Limb (tissue), 2 donors: ENCODE measurements around the gene APBB2.
"Not testable (repeated sequence)": the region's sequence is repeated elsewhere in the genome, so short reads cannot be mapped to it uniquely, and the experiment has no call there.

Experiments used
- DNase-seq, 2 donors: peaks; one replicate each; pipeline ENCODE4 v3.0.0-alpha.2; 2016; ENCODE audit errors: extremely low spot score in 2 of 2

Gene APBB2

DNA sequence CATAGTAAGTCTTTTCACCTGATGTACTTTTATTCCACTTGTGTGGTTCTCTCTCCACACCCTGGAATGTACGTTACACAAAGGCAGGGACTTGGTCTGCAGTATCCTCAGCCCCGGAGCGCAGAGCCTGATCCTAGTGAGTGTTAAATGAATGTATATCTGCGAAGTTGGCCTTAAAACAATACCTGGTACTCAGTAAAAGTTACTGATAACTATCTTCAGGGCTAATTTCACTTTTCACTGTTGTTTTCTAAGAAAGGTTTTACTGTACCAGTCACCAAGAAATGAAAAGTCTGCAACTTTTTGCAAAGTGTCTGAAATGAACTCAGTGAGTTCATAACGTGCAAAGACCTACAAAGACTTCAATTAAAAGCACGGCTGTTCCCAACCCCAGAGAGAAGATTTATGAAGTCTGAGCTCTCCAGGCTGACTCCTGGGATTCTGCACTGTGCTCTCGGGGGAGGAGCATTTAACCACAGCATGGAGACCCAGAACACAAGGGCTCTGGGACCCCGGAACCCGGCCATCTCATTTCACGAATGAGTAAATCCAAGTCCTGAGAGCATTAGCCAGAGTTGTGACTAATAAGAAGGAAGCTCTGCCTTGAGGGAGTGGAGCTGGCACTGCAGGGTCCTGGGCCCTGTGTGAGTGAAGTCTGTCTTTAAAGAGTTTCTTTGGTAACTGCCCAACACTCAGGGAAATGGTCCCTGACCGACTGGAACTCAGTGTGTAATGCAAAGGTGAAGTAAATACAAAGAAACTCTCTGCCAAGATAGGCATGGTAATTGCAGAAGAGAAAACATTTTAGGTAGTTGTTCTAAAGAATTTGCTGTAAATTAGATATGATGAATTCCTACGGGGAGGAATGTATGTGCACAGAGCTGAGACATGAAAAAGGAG lies 298.8 kb downstream of the APBB2 start:
- DNase-seq = no peak

GRCh38 chr4:40912460-40913184 lies 301.7 kb downstream of the APBB2 start:
- DNase-seq = no peak

DNA sequence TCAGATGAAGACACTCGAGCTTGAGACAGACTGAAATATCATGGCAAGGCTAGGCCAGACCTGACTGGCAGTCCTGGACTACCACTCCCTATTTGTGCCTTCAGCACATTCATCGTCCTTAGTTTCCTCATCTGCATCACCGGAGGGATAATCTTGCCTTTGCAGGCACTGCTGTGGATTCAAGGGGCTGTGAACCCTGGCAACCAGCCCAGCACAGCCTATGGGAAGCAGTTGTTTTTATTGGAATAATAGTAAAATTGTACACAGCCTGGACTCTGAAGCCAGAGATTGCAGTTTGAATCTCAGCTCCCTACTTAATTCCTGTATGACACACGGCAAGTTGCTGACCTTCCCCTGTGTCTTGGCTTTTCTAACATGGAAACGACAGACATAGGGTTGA lies 303.6 kb downstream of the APBB2 start:
- no peak for DNase-seq

DNA sequence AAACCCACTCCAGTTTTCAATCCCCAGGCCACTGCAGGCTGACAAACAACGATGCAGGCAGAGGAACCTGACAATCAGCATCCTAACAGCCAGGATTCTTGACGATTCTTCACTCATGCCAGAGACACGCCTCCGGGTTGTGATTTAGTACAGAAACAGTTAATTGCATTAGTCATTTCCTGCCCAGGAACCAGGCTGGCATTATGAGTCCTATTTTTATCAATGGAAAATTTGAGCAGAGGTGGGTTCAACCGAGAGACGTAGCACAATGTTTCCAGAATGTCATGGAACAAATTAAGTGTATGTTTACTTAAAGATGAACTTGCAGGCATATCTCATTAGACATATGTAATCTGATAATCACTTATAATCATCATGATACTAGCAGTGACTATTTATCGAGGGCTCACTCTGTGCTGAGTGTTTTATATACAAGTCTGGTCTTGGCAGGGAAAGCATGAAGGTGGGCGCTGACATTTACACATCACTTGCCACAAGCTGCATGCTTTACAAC lies 304.9 kb downstream of the APBB2 start:
- no peak for DNase-seq

- peak; percentile 46 to 71 for DNase-seq
Observed at GRCh38 chr4:40908702-40909362, 305.5 kb downstream of the APBB2 start.

DNA sequence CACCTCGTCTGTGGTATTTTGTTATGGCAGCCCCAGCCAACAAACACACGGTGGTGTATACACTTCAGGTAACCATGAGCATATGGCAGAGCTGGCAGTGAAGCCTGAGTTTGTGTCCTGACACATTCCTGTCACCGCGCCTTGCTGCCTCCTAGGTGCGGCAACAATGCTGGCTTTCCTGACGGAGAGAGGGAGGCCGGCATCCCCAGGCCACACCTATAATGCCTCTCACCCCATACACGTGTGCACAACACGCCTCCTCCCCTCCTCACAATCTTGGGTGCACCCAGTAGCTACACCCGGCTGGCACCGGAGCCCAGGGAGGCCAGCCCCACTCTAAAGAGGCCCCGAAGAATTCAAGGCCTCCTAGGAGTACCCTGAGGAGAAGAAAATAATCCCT lies 306.0 kb downstream of the APBB2 start:
- no peak for DNase-seq

DNA sequence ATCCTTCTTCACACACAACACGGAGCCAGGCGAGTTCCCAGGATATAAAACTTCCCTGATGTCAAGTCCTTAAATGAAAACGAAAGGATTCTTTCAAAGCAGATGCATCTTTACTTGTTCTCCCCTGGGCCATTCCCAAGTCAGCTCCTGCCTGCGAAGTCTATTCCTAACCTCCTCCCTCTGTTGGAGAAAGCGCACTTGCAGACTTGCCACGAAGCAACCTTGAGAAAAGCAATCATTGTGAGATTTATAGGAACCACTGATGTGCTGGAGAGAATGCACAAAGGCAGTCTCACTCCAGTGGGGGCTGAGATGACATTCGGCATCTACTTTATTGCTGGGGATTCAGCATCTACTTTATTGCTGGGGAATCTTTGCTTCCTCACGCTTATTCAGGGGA lies 308.9 kb downstream of the APBB2 start:
- no peak for DNase-seq

DNA sequence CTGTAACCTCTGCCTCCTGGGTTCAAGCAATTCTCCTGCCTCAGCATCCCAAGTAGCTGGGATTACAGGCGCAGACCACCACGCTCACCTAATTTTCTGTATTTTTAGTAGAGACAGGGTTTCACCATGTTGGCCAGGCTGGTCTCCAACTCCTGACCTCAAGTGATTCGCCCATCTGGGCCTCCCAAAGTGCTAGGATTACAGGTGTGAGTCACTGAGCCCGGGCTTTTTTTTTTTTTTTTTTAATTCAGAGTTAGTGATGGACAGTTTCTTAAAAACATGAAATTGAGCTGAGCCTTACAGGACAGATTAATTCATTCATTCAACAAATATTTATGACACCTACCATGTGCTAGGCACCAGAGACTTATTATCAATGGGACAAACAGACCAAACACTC lies 313.8 kb downstream of the APBB2 start:
- not testable (repeated sequence) for DNase-seq

DNA sequence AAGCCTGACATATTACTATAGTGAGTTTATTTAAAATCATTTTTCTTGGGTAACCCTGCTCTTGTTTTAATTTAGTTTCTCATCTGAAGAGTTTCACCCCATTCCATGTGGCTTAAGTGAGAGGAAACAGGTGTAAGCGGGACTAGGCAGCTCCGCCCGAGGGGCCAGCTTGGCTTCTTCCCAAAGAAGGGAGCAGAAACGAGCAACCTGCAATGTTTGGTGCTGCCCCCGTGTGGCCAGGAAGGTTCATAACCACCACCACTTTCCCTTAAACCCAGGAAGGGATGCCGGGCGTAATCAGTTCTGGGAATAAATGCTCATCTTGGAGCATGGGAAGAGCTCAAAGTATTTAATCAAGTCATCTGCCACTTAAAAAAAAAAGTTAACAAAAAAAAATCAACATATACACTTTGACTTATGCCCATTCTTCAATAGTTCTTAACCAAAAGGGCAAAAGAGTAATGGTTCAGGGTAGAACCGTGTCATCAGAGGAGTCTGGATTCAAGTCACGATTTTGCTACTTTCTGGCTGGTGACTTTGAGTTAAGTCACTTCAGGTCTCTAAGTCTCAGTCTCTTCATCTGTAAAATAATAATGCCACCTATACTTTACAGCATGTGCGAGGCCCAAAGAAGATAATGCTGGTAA lies 316.7 kb downstream of the APBB2 start:
- peak; percentile 69 to 87 for DNase-seq

DNA sequence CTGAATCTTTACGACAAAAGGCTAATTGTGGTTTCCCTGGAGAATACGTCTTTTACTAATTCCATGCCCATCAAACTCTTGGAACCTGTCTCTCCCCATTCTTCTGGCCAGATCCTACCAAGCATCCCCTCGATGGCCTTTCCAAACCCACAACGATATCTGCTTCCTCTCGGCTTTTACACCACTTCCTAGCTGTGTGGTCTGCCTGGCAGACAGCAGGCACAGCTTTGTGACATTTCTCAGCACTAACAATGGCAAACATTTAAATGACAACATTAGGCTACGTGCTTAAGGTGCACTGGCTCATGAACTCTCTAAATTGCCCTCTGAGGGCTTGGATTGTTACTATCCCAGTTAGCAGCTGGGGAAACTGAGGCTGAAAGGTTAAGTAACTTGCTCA lies 323.6 kb downstream of the APBB2 start:
- DNase-seq = no peak

DNA sequence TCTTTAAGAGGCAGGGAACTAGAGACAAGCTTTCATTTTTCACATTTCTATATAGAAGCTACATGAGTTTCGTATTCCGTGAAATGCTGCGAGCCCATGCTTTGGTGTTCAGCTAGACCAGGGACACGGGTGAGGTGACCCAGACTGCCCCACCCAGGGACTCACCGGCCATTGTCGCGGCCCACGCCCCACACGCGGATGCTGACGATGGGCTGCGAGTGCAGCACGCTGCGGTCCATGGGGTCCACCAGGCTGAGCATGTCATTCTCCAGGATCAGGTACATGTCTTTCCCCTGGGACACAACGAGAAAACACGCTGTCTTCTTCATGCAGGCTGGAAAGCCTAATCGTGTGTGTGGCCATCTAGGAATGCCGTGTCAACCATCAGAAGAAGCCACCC lies 324.1 kb downstream of the APBB2 start:
- no peak for DNase-seq

- no peak for DNase-seq
Observed at GRCh38 chr4:40888933-40889332, 325.4 kb downstream of the APBB2 start.

GRCh38 chr4:40887764-40888131 lies 326.6 kb downstream of the APBB2 start:
- DNase-seq = no peak

GRCh38 chr4:40886931-40887763 lies 327.2 kb downstream of the APBB2 start:
- DNase-seq = no peak

GRCh38 chr4:40881851-40882250 lies 332.5 kb downstream of the APBB2 start:
- DNase-seq = no peak

GRCh38 chr4:40881096-40881495 lies 333.2 kb downstream of the APBB2 start:
- DNase-seq = no peak

DNA sequence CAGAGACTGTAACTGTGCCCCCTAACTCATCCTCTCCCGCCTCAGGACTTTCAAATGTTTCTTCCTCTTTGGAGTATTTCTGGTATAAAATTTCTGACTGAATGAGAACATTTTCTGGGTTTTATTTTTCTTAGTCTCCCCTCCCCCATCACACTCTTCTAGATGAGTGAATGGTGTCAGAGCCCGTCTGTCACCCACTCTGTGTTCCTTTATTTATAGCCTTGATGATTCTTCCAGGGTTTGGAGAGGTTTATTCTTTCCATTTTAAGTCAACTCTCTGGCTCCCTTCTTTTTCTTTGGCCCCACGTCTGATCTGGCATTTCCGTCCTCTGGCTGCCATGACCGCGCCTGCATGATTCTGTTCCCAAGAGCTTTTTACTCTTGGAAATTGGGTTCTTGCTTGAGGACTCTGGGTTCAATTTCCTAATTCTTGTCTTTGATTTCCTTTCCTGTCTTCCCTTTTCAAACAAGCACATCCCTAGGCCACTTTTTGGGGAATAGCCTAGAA lies 335.7 kb downstream of the APBB2 start:
- no peak for DNase-seq

- no peak for DNase-seq
Observed at GRCh38 chr4:40877081-40877480, 337.3 kb downstream of the APBB2 start.

DNA sequence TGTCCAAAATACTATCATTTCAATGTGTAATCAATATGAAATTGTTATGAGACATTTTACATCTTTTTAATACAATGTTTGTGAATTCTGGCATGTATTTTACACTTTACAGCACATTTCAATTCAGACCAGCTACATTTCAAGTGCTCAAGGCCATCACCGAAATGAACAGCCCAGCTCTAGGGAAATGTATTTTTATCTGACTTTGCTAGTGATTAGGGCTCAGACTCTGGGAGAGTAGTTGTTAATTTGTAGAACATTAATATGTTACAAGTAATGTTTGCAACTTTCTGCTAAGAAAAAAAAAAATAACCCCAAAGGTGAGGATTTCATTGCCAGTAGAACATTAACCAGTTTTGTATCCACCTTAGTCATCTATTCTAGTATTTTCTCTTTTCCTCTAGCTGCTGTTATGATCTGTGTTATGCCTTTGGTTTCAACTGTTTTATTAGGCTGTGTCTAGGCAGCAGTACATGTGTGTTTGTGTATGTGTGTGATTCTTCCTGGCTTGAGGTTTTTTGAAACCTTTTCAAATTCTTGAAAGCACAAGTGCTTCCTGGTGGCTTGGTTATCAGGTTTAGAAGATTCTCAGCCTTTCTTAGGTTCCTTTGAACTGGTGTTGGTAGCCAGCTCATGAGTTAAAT lies 338.7 kb downstream of the APBB2 start:
- DNase-seq = no peak

GRCh38 chr4:40874901-40875300 lies 339.4 kb downstream of the APBB2 start:
- DNase-seq = no peak
